ENCODE results near the gene RAMP3.

RAMP3 gene

DNA sequence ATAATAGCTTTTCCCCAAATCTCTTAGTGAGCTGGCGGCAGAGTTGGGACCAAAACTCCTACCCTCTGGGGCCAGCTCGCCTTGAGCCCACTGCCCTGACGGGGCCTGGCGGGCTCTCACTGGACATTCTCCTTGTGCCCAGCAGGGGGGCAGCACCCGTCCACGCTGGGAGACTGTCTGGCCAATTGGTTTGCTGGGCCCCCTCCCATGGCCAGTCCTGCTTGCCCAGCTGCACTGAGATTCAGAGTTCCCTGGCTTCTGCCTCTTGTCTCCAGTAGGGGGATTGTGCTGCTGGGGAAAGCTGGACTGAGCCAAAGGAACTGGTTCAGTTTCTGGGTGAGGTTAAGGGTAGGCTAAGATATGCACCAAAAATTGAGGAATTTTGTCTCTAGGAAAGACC, 59.8 kb downstream of the RAMP3 start:
- Histone ChIP-seq H3K27ac (no peak overlapping the region), H3K36me3 (no peaks in the 10 kb centered on the region), H3K27me3 (peaks cover 0 to 45% of the 10 kb centered on the region in 2 donors), H3K4me1 (no peaks in the 10 kb centered on the region), H3K4me3 (no peak overlapping the region), H3K9me3 (no peaks in the 10 kb centered on the region)
- TF ChIP-seq, protein P1, sequence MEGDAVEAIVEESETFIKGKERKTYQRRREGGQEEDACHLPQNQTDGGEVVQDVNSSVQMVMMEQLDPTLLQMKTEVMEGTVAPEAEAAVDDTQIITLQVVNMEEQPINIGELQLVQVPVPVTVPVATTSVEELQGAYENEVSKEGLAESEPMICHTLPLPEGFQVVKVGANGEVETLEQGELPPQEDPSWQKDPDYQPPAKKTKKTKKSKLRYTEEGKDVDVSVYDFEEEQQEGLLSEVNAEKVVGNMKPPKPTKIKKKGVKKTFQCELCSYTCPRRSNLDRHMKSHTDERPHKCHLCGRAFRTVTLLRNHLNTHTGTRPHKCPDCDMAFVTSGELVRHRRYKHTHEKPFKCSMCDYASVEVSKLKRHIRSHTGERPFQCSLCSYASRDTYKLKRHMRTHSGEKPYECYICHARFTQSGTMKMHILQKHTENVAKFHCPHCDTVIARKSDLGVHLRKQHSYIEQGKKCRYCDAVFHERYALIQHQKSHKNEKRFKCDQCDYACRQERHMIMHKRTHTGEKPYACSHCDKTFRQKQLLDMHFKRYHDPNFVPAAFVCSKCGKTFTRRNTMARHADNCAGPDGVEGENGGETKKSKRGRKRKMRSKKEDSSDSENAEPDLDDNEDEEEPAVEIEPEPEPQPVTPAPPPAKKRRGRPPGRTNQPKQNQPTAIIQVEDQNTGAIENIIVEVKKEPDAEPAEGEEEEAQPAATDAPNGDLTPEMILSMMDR (IDR thresholded peaks at IDR 0.05) = no peak
- intact Hi-C loops (cut with DNase I; ENCODE audit: low total_unique reads) = no loop called here
- DNase-seq = no peak

- TF ChIP-seq, protein P1 (IDR thresholded peaks at IDR 0.05) = no peak
- Histone ChIP-seq H3K4me1 (no peaks in the 10 kb centered on the region), H3K36me3 (no peaks in the 10 kb centered on the region), H3K27ac (no peak overlapping the region), H3K9me3 (no peaks in the 10 kb centered on the region), H3K27me3 (peaks cover 0 to 38% of the 10 kb centered on the region in 2 donors), H3K4me3 (no peak overlapping the region)
- intact Hi-C loops (cut with DNase I; ENCODE audit: low total_unique reads) = no loop called here
- no peak for DNase-seq
Measured at GRCh38 chr7:45219130-45219529, 61.5 kb downstream of the RAMP3 start.

GRCh38 chr7:45219801-45220435, 62.3 kb downstream of the RAMP3 start:
- Histone ChIP-seq H3K4me1 (no peaks in the 10 kb centered on the region), H3K27me3 (peaks cover 0 to 44% of the 10 kb centered on the region in 2 donors), H3K4me3 (no peak overlapping the region), H3K36me3 (no peaks in the 10 kb centered on the region), H3K9me3 (no peaks in the 10 kb centered on the region), H3K27ac (no peak overlapping the region)
- intact Hi-C loops (cut with DNase I; ENCODE audit: low total_unique reads) = no loop called here
- TF ChIP-seq, protein P1 (IDR thresholded peaks at IDR 0.05) = no peak
- no peak for DNase-seq

GRCh38 chr7:45220846-45221618, 63.4 kb downstream of the RAMP3 start:
- intact Hi-C loops (cut with DNase I; ENCODE audit: low total_unique reads) = no loop called here
- no peak for DNase-seq
- TF ChIP-seq, protein P1 (IDR thresholded peaks at IDR 0.05) = no peak

DNA sequence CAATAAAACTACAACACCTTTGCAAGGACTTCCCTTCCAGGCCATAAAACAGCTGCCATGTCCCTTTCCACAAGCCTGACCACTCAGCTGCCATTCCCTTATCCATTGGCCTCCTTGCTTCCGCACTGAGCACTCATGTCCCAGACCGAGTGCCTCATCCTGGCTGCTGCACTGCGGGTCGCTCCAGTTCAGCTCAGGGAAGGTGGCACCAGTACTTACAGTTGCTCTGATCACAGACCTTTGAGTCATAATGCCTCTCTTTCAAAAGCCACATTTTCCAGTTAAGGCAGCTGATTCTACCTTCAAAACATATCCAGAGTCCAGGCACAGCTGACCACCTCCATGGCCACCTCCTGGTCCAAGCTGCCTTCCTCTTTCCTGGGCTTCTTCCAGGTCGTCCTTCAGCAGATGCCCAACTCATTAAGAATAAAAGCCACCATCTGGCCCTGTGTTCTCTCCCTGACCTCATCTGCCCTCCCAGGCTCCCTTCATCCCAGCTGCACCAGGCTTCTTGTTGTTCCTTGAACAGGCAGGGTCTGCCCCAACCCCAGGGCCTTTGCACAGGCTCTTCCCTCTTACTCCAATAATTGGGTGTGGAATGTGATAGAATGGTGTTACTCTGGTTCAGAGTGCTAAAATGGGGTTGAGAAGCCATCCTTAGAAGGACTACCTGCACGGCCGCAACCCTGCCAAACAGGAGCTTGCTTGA, 64.5 kb downstream of the RAMP3 start:
- no peak for DNase-seq
- no peaks in the 10 kb centered on the region for H3K36me3 ChIP-seq
- intact Hi-C loops (cut with DNase I; ENCODE audit: low total_unique reads) = no loop called here
- H3K9me3 ChIP-seq = no peaks in the 10 kb centered on the region
- no peak overlapping the region for H3K27ac ChIP-seq
- H3K27me3 ChIP-seq = peaks cover 0 to 32% of the 10 kb centered on the region in 2 donors
- TF ChIP-seq, protein P1 (IDR thresholded peaks at IDR 0.05) = no peak
- H3K4me1 ChIP-seq = no peaks in the 10 kb centered on the region
- no peak overlapping the region for H3K4me3 ChIP-seq

More at GRCh38 chr7:45220846-45221618, 63.4 kb downstream of the RAMP3 start:
- peaks cover 0 to 41% of the 10 kb centered on the region in 2 donors for H3K27me3 ChIP-seq
- no peaks in the 10 kb centered on the region for H3K4me1 ChIP-seq
- H3K36me3 ChIP-seq = no peaks in the 10 kb centered on the region
- no peak overlapping the region for H3K27ac ChIP-seq
- H3K9me3 ChIP-seq = no peaks in the 10 kb centered on the region
- no peak overlapping the region for H3K4me3 ChIP-seq
